Thyroid gland (tissue), 4 donors: ENCODE results near the gene PHACTR1.

Experiments used
- POLR2A ChIP-seq, 2 donors: fragments of 450-650 bp; IDR thresholded peaks; one replicate each; pipeline ENCODE4 v1.6.1; 2017; ENCODE audit warnings: antibody characterized with exemption in 2 of 2, mild to moderate bottlenecking in 2 of 2, moderate library complexity in 1 of 2
- TF ChIP-seq, protein P1 (sequence below), 6 experiments: fragments of 200-600 bp in 3 of 6; fragments of 450-650 bp in 3 of 6; sonication (generic) in 3 of 6; IDR thresholded peaks; one replicate each; pipeline ENCODE4 v1.5.1; 2016 to 2019; ENCODE audit warnings: antibody characterized with exemption in 6 of 6, mild to moderate bottlenecking in 2 of 6, inconsistent platforms in 1 of 6, moderate library complexity in 1 of 6

DNA sequence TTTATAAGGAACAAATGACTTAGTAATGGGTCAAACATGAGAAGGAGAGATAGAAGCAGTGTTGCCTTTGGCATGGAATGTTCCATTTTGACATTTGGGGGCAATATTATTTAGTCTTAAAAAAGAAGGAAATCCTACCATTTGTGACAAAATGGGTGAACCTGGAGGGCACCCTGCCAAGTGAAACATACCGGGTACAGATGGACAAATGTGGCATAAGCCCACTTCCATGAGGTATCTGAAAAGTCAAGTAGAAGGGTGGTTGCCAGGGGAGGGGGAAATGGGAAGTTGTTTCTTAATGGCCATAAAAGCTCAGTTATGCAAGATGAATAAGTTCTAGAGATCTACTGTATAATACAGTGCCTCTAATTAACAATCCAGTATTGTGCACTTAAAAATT, 342.5 kb downstream of the PHACTR1 start:
- TF ChIP-seq, protein P1, sequence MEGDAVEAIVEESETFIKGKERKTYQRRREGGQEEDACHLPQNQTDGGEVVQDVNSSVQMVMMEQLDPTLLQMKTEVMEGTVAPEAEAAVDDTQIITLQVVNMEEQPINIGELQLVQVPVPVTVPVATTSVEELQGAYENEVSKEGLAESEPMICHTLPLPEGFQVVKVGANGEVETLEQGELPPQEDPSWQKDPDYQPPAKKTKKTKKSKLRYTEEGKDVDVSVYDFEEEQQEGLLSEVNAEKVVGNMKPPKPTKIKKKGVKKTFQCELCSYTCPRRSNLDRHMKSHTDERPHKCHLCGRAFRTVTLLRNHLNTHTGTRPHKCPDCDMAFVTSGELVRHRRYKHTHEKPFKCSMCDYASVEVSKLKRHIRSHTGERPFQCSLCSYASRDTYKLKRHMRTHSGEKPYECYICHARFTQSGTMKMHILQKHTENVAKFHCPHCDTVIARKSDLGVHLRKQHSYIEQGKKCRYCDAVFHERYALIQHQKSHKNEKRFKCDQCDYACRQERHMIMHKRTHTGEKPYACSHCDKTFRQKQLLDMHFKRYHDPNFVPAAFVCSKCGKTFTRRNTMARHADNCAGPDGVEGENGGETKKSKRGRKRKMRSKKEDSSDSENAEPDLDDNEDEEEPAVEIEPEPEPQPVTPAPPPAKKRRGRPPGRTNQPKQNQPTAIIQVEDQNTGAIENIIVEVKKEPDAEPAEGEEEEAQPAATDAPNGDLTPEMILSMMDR (IDR thresholded peaks at IDR 0.05) = no peak
- no peak for TF ChIP-seq POLR2A (IDR thresholded peaks at IDR 0.05)
